ENCODE measurements around the gene HSPA12A.
"Not testable (repeated sequence)": the region's sequence is repeated elsewhere in the genome, so short reads cannot be mapped to it uniquely, and the experiment has no call there.

The HSPA12A gene

DNA sequence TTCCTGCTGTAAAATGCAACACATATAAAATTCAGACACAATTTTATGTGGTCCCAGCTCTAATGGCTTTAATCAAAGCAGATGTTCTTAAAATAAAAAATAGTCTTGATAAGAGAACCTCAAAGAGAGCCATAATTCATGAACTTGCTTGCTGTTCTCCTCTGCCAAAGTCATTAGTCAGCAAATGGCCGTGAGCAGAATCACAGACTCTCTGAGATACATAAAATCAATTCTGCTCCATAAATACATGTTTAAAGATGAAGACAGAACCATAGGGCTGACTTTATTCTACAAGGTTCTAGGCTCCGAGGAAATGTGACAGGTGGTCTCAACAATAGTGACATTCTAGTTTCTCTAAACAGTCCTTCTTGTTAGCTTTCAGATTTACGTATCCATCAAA lies 29.8 kb downstream of the HSPA12A start:
- DNase-seq, result no peak

DNA sequence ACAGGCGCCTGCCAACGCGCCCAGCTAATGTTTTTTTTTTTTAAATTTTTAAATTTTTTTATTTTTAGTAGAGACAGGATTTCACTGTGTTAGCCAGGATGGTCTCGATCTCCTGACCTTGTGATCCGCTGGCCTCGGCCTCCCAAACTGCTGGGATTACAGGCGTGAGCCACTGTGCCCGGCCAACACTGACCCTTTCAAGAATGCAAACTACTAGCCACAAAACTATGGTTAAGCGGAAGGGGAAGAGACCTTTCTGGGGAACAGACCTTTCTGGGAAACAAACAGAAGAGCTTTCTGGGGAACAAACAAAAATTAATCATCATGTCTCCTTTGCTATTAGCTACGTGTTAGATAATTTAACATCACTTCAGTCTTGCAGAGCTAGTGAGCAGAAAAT lies 30.6 kb downstream of the HSPA12A start:
- DNase-seq, result not testable (repeated sequence)

DNA sequence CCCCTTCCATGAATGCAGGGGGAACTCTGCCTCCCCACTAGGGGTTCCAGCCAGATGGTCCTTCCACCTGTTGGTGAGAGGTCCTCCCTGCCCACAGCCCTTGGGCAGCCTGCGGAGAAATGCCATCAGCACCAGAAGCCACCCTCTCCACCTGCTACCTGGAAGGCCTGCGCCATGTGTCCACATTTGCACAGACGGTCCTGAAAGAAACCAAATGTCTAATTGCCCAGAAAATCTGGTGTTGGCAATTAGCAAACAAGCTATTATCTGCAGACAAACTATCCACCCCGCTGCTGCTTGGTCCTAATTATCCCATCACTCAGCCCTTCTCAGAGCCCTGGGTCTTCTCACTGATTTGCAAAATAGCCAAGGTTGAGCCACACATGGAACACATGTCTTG lies 32.3 kb downstream of the HSPA12A start:
- no peak for DNase-seq

GRCh38 chr10:116708877-116709276 lies 33.5 kb downstream of the HSPA12A start:
- no peak for DNase-seq

DNA sequence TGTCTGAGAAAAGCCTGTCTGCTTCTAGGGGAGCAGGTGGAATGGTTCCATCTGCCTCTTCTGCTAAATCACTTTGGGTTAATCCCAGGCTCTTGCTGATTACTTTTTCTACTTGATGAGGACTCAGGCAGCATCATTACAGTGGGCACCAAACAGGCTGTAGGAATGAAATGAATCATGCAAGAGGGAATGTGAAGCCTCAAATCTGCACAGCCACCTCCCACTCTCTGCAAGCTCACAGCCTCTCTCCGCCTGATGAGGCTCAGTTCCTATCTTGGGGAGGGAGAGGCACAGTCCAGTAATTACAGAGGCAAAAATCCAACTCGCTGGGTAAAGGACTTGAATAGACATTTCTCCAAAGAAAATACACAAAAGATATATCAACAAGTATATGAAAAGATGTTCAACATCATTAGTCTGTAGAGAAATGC lies 34.0 kb downstream of the HSPA12A start:
- DNase-seq, result no peak

DNA sequence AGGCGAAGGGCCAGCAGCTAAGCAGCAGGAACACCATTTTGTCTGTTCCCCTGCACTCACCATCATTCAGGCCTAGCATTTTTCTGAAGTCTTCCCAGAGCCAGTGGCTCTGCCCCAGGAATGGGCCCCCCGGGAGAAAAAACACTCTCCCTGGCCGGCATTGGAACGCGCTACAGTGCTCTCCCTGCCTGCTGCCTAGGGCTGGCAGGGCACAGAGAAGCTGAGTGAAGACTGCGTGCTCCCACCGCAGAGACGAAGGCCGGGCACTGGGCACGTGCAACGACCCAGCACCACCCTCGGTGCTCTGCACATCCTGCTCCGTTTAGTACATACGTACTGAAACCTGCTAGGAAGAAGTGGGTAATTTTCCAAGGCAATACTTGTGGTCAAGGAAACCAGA lies 34.4 kb downstream of the HSPA12A start:
- no peak for DNase-seq

- DNase-seq, result no peak
These were observed 36.1 kb downstream of the HSPA12A start for GRCh38 chr10:116706281-116706680.

DNA sequence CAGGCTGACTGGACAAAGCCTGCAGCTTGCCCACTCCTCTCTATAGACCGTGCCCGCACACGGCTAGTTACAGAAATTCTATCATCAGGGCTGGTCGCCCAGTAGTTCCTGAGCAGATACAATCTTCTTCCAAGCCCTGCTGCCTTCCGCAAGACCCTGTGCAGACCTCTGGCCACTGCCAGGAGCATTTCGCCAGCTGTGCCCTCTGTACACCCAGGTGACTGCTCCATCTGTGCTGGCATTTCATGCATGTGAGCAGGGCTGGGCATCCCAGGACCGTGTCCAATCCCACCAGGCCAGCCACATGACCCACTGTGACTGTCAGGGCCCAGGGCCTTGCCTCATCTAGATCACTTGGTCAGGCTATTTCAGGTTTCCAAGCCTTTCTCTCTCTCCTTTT lies 36.9 kb downstream of the HSPA12A start:
- no peak for DNase-seq

DNA sequence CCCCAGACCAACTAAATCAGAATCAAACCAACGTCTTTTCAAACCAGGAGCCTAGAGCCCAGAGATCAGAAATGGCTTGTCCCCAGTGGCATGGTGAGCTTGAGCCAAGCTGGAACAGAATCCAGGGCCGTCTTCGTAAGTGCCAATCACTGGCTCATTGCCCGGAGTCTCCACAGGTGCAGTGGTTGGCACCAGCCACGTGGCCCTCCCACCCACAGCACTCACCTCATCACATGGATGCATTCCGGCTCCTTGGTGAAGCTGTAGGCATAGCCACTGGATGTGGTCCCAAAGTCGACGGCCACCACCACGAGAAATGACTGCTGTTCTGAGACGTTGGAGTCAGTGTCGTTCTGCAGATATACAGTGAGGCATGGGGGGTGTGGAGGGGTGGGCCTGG lies 37.4 kb downstream of the HSPA12A start:
- DNase-seq, result no peak

GRCh38 chr10:116702165-116702564 lies 40.2 kb downstream of the HSPA12A start:
- DNase-seq, result no peak

DNA sequence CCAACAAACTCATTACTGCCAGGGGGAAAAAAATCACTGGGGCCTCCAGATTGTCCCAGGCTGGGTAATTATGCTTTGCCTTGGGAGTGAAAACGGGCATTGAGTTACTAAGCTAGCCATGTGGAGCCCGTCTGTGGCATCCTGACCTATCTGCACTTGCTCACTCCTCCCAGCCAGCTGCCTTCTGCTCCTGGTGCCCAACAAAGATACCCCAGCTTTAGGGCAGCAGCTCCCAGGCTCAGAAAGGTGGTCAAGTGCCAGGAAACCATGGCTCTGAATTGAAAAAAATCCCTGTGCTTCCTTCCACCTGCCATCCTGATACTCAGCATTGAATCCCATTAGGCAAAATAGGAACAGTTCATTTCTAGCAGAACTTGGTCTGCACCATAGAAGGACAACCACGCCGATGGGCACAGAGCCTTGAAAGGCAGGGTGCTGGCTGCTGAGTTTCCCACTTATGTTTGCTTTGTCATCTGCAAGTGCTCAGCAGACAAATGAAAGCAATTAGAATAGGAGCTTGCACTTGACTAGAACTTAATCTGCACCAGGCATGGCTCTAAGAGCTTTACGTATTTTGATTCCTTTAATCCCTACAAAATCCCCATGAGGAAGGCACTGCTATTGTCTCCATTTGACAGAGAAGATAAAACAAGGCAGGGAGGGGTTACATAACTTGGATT lies 42.8 kb downstream of the HSPA12A start:
- DNase-seq, result no peak

GRCh38 chr10:116699049-116699448 lies 43.3 kb downstream of the HSPA12A start:
- no peak for DNase-seq

GRCh38 chr10:116698364-116698763 lies 44.0 kb downstream of the HSPA12A start:
- DNase-seq, result no peak

- no peak for DNase-seq
These were observed 44.5 kb downstream of the HSPA12A start for GRCh38 chr10:116697816-116698215.

- DNase-seq, result no peak
These were observed 45.4 kb downstream of the HSPA12A start for GRCh38 chr10:116696919-116697318.

DNA sequence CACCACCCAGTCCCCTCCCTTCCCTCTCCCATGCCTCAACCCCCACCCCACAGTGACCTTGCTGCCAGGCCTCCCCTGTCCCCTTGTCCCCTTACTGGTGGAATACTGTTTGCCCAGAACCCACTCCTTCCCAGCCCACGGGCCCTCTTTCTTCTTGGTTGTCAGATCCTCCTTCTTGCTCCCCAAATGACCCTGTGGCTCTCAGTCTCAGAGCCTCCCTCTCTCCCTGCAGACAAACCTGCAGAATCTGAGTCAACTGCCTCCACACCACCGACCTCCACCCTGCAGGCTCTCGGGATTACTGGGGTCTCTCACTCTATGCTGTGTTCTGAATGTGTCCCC lies 47.5 kb downstream of the HSPA12A start:
- DNase-seq, result no peak

- DNase-seq, result no peak
These were observed 48.0 kb downstream of the HSPA12A start for GRCh38 chr10:116694243-116694926.

DNA sequence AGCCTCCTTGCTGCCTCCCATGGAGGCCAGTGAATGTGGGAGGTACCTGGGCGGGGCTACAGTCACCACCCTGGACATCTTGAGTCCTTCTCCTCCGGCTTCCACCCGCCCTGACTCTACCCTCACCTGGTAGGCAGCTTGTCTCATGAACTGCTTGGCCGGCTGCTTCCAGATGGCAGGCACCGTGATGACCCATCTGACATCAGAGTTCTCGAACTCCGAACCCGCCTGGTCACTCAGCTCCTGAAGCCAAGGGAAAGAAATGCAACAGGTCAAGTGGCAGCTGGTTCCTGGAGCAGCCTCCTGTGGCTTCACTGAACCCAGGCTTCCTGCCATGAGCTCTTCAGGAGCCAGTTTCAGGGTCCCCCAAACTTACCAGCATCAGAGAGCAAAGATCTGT lies 50.1 kb downstream of the HSPA12A start:
- DNase-seq, result no peak

GRCh38 chr10:116691635-116692034 lies 50.7 kb downstream of the HSPA12A start:
- DNase-seq, result no peak

DNA sequence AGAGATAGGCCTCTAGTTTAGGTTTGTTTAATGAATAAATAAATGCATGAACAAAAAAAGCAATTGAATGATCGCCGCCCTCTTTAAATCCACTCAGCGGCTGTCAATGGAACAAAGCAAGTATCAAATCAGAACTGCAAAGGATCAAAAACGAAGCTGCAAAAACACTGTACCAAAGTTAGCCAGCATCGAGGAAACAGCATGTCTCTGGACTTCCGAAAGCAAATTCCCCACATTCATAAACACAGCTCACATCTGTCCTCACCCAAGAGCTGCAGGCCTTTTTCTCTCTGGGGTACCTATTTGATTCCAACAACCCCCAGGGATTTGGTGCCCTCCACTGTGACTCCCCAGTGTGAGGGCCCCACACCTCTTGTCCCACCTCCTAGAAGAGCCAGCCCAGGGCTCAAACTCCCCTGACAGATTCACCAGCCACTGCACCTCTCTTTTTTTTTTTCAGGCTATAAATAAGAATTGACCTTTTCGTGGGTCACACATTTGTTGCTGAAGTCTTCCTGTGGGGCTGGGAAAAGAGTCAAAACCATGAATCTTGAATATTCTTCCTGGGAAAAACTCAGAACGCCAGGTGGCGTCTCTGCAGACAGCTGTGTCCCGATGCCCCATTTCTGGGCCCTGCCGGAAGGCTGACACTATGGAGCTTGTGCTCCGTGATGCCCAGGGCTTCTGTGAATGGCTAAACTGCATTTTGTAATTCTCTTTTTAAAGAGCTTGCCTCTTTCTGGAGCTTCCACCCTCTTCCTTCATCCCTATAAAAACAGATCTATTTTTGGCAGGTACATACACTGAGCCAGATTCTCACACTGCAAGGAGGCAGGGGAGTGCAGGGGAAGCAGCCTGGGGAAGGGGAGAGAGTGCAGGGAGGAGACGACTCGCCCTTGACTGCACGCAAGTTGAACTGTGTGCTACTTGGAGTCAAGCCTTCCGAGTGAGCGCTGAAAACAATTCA lies 51.7 kb downstream of the HSPA12A start:
- DNase-seq, result no peak

- no peak for DNase-seq
These were observed 52.6 kb downstream of the HSPA12A start for GRCh38 chr10:116689744-116690143.

DNA sequence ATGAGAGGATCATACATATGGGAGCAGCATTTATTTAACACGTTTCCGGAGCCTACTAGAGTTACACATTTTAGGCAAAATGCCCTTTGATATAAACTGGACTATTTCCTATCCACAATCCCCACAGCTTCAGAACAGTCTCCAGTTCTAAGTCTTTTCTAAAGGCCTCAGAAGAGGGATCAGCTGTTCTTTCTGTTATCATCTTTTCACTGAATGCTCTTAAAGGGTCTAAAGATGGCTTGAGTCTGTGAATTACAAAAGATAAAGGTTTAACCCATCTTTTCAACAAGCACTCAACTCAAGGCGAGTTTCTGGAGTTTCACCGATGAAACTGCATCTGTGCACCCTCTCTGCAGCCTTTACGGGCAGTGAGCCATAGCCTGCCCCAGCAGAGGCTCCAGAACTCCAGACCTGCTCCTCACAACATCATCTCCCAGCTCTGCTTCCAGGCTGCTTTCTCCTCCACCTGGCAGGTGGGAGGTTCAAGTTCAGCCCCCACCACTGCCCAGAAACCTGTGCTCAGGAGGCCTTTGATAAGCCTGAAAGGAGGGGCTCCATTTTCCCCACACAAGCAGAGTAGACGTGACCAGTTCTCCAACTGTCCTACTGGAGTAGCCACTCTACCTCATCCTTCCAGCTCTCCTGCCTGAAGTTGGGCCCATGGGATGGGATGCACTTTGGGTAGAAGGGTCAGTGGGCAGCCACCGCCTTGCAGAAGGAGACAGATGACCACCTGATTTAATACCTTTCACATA lies 53.4 kb downstream of the HSPA12A start:
- DNase-seq, result no peak

GRCh38 chr10:116688241-116688711 lies 54.1 kb downstream of the HSPA12A start:
- DNase-seq, result no peak
